ENCODE data around the gene FN3KRP. TPM values are rescaled to one million over a fixed set of nuclear protein-coding genes. Genes with fewer than 3 reads are reported as not detected.

FN3KRP gene
- total RNA-seq, 4 donors from 2014 or later: 13.1 to 21.2 (median 18.3) TPM

- peak overlapping the region; percentile 50 for H3K4me3 ChIP-seq (ENCODE audit: low read depth, poor library complexity, severe bottlenecking)
- DNase-seq (ENCODE audit: low spot score in 2 of 2): no peak
- 19 to 27% methylated on average over 41 to 46 of the region's 48 CpGs for WGBS, 2 donors
- intact Hi-C loops (cut with DNase I; ENCODE audit: low total_unique reads): no loop called here
- TF ChIP-seq CTCF (IDR thresholded peaks at IDR 0.05): no peak
- no peak for TF ChIP-seq POLR2A (IDR thresholded peaks at IDR 0.05)
Measured at GRCh38 chr17:82696916-82697807, 19.3 kb upstream of the FN3KRP start.

GRCh38 chr17:82697808-82698064, 18.8 kb upstream of the FN3KRP start:
- intact Hi-C loops (cut with DNase I; ENCODE audit: low total_unique reads): no loop called here
- no peak for TF ChIP-seq POLR2A (IDR thresholded peaks at IDR 0.05)
- no peak for TF ChIP-seq CTCF (IDR thresholded peaks at IDR 0.05)
- H3K4me3 ChIP-seq (ENCODE audit: low read depth, poor library complexity, severe bottlenecking): peak overlapping the region; percentile 50
- DNase-seq (ENCODE audit: low spot score in 2 of 2): no peak
- WGBS, 2 donors: 0% methylated on average over 2 to 13 of the region's 32 CpGs

GRCh38 chr17:82698065-82698973, 18.2 kb upstream of the FN3KRP start, which contains the start of gene RAB40B:
Gene RAB40B (minus strand): TSS chr17:82698698. CDS start chr17:82698596, 102 bp downstream.
- WGBS, 2 donors: 1% methylated on average over 50 of the region's 112 CpGs; no CpG with 5 or more reads in 1 of the 2 donors
- peak; percentile 99 to 100 for DNase-seq (ENCODE audit: low spot score in 2 of 2)
- TF ChIP-seq POLR2A (IDR thresholded peaks at IDR 0.05) (no peak), CTCF (IDR thresholded peaks at IDR 0.05) (no peak)
- H3K4me3 ChIP-seq (ENCODE audit: low read depth, poor library complexity, severe bottlenecking): peak within 1 kb of the TSS; percentile 50
- intact Hi-C loops (cut with DNase I; ENCODE audit: low total_unique reads): no loop called here

- H3K4me3 ChIP-seq (ENCODE audit: low read depth, poor library complexity, severe bottlenecking): peak overlapping the region; percentile 35
- TF ChIP-seq POLR2A (IDR thresholded peaks at IDR 0.05) (no peak), CTCF (IDR thresholded peaks at IDR 0.05) (no peak)
- no CpG with 5 or more reads among the region's 45 CpGs for WGBS, 2 donors
- intact Hi-C loops (cut with DNase I; ENCODE audit: low total_unique reads): no loop called here
- DNase-seq (ENCODE audit: low spot score in 2 of 2): no peak
Measured at GRCh38 chr17:82698974-82699442, 17.5 kb upstream of the FN3KRP start.

GRCh38 chr17:82699551-82699950, 17.0 kb upstream of the FN3KRP start:
- DNase-seq (ENCODE audit: low spot score in 2 of 2): no peak
- no peak for TF ChIP-seq CTCF (IDR thresholded peaks at IDR 0.05)
- no peak for TF ChIP-seq POLR2A (IDR thresholded peaks at IDR 0.05)
- H3K4me3 ChIP-seq (ENCODE audit: low read depth, poor library complexity, severe bottlenecking): no peak overlapping the region
- 75 to 79% methylated on average over 13 of the region's 13 CpGs for WGBS, 2 donors
- intact Hi-C loops (cut with DNase I; ENCODE audit: low total_unique reads): no loop called here
